GM18858 (cell line): ENCODE data around the gene EPS8L2.

Experiments used
- ATAC-seq: cut with Tn5 transposase; IDR thresholded peaks from one replicate; pipeline ENCODE4 v1.9.1; 2021; ENCODE audit not compliant: unreplicated experiment

Gene EPS8L2

GRCh38 chr11:760236-760635 lies 54.2 kb downstream of the EPS8L2 start:
- no peak for ATAC-seq

GRCh38 chr11:761526-762108 lies 55.6 kb downstream of the EPS8L2 start:
- no peak for ATAC-seq

GRCh38 chr11:762421-763072 lies 56.5 kb downstream of the EPS8L2 start:
- ATAC-seq, result no peak

GRCh38 chr11:763073-763463 lies 57.0 kb downstream of the EPS8L2 start:
- ATAC-seq, result no peak

GRCh38 chr11:763549-764321 lies 57.7 kb downstream of the EPS8L2 start:
- no peak for ATAC-seq

GRCh38 chr11:764322-765024 lies 58.4 kb downstream of the EPS8L2 start:
- no peak for ATAC-seq

- no peak for ATAC-seq
Observed at GRCh38 chr11:765025-765801, 59.2 kb downstream of the EPS8L2 start.

GRCh38 chr11:765802-766091 lies 59.7 kb downstream of the EPS8L2 start:
- no peak for ATAC-seq

GRCh38 chr11:766106-766935 lies 60.3 kb downstream of the EPS8L2 start:
- ATAC-seq, result no peak

- ATAC-seq, result no peak
Observed at GRCh38 chr11:766936-767210, 60.8 kb downstream of the EPS8L2 start.

GRCh38 chr11:767238-767637 lies 61.2 kb downstream of the EPS8L2 start:
- ATAC-seq, result no peak

GRCh38 chr11:769887-770641 lies 64.0 kb downstream of the EPS8L2 start:
- no peak for ATAC-seq

GRCh38 chr11:770642-771616 lies 64.9 kb downstream of the EPS8L2 start:
- ATAC-seq, result no peak

- ATAC-seq, result no peak
Observed at GRCh38 chr11:771617-772204, 65.7 kb downstream of the EPS8L2 start.

- no peak for ATAC-seq
Observed at GRCh38 chr11:772429-773390, 66.7 kb downstream of the EPS8L2 start.

- ATAC-seq, result no peak
Observed at GRCh38 chr11:773425-773824, 67.4 kb downstream of the EPS8L2 start.

GRCh38 chr11:773830-774229 lies 67.8 kb downstream of the EPS8L2 start:
- ATAC-seq, result no peak
